ENCODE data around the gene GPR33.

GPR33 gene, protein sequence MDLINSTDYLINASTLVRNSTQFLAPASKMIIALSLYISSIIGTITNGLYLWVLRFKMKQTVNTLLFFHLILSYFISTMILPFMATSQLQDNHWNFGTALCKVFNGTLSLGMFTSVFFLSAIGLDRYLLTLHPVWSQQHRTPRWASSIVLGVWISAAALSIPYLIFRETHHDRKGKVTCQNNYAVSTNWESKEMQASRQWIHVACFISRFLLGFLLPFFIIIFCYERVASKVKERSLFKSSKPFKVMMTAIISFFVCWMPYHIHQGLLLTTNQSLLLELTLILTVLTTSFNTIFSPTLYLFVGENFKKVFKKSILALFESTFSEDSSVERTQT

DNA sequence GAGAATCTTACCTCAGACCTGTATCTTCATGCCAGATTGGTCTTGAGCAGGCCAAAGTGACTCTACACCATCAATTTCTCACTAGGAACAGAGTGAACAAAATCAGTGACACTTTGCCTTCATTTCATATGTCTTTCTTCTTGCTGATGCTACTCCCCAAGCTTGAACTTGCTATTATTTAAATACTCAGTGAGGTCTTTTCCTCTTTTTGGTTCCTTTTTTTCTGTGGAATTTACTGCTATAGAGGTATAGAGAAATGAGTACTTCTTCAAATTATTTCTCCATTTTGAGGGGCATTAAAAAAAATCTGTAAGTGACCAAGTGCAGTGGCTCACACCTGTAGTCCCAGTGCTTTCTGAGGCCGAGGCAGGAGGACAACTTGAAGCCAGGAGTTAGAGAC is at the start of gene GPR33:
GPR33 (minus strand) TSS at position 154 of the 400 bp plus-strand sequence. CDS start 4,074 bp downstream, outside the sequence.
- no peak for DNase-seq (ENCODE audit: low read depth in 1 of 2, low spot score in 1 of 2)

DNA sequence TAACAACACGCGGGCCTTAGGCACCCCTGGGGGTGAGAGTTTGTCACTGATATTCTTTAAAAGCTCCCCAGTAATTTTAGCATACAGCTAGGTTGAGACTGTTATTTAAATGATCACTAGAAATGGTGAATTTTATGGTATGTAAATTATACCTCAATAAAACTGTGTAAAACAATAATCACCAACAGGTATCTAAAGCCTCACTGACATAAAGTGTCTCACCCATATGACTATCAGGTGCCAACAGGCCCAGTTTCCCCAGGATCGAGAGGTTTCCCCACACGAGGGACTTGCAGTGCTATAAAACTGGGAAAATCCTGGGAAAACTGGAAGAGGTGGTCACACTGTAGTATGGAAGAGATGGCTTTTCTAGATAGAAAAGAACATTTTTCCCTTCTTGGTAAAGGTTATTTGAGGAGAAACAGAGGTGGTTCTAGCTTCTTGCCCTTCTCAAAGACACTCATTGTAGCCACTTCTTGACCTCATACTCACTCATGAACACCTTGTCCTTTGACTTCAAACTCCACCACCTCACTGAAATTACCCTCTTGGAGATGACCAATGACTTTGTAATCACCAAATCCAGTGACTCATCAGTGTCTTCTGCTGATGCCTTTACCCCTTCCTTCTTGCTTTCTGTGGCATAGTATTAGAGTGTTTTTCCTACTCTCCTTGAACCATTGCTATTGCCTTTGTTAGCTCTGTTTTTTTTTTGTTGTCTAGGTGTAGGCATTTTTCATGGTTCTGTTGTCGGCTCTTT is 48.5 kb upstream of the GPR33 start:
- no peak for DNase-seq (ENCODE audit: low read depth in 1 of 2, low spot score in 1 of 2)

DNA sequence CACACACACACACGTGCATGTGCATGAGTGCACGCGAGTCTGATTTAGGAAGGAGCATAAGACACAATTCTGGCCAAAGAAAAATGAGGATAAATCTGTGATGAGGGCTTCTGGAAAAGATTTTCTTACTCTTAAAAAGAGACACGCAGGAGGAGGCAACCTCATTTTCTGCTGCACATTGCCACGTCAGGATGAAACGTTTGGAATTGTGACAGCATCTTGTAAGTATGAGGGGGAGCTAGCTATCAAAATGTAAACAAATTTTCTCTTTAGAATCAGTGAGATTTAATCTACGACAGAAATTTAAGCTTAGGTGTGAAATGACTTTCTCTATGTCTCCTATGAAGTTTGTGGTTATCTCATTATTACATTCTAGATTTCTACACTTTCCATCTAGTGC is 42.3 kb upstream of the GPR33 start:
- DNase-seq (ENCODE audit: low read depth in 1 of 2, low spot score in 1 of 2): no peak

DNA sequence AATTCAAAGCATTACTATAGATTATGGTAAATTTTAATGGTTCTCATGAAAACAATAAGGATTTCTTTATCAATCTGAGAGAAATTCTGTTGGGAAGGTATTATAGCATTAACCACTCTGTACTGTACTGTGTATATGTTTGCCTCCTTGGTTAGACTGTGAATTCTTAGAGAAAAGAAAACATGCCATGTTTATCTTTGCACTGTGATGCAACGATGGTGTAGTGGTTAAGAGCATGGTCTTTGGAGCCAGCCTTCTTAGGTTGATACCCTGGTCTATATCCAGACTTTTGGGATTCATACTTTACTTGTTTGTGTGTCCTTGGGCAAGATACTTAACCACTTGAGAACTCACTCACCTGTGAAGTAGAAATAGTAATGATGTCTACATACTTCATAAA is 41.2 kb upstream of the GPR33 start:
- no peak for DNase-seq (ENCODE audit: low read depth in 1 of 2, low spot score in 1 of 2)

DNA sequence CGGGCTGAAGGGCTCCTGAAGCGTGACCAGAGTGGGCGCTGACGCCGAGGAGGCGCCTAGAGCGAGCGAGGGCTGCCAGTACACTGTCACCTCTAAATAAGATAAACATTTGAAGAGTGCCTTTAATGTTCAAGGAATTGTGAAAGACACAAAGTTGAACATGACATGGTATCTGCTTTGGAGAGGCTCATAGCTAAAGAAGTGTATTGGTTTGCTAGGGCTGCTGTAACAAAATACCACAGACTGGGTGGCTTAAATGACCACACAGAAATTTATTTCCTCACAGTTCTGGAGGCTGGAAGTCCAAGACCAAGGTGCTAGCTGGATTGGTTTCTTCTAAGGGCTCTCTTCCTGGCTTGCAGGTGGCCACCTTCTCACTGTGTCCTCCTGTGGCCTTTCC is 39.7 kb upstream of the GPR33 start:
- DNase-seq (ENCODE audit: low read depth in 1 of 2, low spot score in 1 of 2): no peak

DNA sequence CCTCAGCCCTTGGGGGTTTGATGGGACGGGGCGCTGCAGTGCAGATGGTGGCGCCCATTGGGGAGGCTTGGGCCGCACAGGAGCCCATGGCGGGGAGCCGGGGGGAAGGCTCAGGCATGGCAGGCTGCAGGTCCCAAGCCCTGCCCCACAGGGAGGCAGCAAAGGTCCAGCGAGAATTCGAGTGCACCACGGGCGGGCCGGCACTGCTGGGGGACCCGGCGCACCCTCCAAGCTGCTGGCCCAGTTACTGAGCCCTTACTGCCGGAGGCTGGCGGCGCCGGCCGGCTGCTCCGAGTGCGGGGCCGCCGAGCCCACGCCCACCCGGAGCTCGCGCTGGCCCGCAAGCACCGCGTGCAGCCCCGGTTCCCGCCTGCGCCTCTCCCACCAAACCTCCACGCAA is 39.2 kb upstream of the GPR33 start:
- DNase-seq (ENCODE audit: low read depth in 1 of 2, low spot score in 1 of 2): no peak

DNA sequence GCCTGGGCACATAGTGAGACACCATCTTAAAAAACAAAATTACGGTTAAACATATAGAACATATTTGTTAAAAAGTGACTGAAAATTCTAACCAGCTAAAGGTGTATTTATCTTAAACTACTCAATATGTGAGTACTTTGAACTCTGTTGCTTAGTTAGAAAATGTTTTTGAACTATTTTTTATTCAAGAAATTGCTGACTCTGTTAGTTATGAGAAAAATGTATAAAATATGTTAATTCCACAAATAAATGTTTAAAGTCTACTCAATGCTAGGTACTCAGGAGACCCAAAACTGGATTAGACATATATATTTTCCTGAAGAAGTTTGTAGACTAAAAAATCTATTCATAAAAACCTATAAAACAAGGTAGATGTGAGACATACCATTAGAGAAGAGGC is 23.0 kb upstream of the GPR33 start:
- no peak for DNase-seq (ENCODE audit: low read depth in 1 of 2, low spot score in 1 of 2)

DNA sequence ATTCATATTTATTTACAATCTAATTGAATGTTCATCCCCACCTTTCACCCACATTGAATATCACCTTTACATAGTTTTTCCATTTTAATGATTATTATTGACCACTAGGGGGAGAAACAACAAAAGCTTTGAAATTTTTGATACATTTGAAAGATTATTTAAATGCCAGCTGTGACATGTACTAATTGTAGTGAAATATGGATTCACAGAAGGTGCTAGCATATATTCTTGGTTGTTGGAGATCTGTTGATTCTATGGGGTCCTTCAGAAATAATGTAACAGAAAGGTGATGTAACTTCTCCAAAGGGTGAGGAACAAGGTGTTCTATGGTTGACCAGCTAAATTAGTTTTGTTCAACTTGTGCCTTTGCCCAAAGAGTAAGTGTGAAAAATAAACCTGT is 22.4 kb upstream of the GPR33 start:
- DNase-seq (ENCODE audit: low read depth in 1 of 2, low spot score in 1 of 2): no peak

DNA sequence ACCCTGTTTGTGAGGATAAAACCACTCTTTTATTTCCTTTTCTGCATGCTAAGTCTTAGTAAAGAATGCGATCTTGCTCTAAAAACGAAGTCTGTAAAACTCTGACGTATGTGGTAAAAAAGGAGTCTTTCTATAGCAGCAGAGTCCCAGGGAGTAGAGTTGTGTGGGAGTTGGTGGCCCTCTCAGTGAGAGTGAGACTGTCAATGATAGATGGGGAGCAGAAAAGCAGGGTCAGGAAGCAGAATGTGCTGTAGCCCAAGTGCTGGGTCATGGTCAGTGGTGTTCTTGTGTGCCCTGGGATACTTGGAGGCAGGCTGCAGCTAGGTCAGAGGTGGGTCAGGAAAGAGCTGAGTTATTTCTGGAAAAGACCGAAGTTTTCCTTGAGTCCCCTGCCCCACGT is 20.3 kb upstream of the GPR33 start:
- no peak for DNase-seq (ENCODE audit: low read depth in 1 of 2, low spot score in 1 of 2)

DNA sequence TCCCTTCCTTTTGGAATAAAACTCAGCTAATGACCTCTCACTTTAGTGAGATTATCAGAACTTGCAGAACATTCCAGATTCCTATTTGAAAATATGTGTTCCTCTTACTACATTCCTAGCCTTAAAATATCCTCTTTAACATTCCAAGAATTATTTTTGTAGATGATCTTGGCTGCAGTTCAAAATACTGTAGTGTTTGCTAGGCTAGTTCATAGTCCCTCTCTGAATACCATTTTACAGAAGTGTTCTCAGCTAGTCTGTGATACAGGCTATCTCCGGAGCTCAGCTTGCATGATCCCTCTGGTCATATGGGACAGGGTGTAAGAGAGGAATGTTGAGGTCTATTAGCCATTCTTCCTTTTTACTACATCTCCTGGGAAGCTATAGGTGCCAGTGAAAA is 17.6 kb upstream of the GPR33 start:
- no peak for DNase-seq (ENCODE audit: low read depth in 1 of 2, low spot score in 1 of 2)

DNA sequence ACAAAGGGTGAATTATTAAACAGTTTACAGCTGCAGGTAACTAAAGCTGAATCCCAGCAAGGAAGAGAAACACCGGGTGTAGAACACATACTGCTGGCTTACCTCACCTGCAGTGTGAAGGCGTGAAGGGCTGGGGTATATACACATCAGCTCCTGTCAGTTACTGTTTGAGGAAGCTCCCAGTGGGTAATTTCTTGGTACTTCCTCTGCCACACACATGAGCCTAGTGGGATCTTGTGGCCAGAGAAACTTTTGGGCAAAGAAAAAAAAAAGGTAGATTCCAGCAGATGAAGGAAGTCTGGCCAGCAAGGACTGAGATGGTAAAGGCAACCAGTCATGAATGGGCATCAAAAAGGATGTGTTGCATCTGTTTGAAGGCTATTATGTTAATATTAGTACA is 14.0 kb upstream of the GPR33 start:
- DNase-seq (ENCODE audit: low read depth in 1 of 2, low spot score in 1 of 2): no peak

DNA sequence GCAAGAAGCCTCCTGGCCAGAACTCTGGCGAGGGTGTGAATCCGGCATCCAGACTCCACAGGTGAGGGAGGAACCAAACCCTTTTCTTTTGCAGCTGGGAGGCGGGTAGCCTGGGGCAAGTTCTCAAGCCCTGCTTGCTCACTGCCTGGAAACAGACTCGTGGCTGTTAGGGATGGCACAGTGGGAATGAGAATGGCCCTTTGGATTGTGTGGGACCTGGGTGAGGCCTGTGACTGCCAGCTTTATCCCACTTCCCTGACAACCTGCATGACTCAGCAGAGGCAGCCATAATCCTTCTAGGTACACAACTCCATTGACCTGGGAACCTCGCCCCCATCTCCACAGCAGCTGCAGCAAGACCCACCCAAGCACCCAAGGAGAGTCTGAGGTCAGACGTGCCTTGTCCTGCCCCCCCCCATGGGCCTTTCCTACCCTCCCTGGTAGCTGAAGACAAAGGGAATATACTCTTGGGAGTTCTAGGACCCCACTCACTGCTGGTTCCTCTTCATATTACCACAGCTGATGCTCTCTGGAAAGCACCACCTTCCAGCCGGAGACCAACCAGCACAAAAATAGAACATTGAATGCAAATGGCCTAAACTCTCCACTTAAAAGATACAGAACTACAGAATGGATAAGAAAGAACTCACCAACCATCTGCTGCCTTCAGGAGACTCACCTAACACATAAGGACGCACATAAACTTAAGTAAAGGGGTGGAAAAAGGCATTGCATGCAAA is 5.1 kb upstream of the GPR33 start:
- no peak for DNase-seq (ENCODE audit: low read depth in 1 of 2, low spot score in 1 of 2)

DNA sequence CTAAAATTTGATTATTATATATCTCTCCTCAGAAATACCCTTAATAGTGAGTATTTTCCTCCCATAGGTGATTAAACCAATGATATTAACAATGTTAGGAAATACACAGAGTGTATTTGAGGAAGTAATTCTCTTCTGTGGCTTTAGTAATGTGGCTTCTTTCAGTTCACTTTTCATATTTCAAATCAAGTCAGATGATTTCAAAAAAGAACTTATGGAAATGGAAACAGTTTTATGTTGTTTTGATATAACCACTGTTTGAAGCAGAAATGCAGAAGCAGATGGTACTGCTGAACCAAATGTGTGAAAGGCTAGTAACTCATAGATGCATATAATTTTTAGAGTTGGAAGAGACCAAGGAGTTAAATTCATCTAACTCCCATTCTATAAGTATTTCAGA is 1.9 kb upstream of the GPR33 start:
- DNase-seq (ENCODE audit: low read depth in 1 of 2, low spot score in 1 of 2): no peak

DNA sequence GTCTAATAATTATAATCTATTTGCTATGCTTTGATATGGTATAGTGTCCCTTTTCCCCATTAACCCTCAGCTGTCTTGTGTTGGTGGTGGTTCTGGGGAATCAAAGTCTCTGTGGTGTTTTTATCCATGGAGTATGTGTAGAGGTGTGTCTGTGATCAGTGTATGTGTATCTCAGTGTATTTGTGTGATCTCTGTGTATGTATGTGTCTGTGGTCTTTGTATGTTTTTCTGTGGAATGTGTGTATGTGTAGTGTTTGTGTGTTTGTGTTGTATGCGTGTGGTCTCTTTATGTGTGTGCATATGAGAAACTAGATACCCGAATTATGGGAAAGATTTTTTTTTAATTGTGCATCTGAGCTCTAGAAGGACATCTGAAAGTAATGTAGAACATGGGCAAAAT is 1.1 kb downstream of the GPR33 start:
- no peak for DNase-seq (ENCODE audit: low read depth in 1 of 2, low spot score in 1 of 2)

DNA sequence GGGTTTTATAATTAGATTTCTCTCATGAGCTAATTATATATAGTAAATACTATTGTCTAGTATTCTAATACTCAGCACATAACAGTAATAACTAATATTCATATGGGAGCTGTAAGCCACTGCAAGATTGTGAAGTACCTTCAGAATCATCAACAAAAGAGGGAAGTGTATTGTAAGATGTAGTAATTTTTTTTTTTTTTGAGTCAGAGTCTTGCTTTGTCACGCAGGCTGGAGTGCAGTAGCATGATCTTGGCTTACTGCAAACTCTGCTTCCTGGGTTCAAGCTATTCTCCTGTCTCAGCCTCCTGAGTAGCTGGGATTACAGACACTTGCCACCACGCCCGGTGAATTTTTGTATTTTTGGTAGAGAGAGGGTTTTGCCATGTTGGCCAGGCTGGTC is 3.1 kb downstream of the GPR33 start:
- no peak for DNase-seq (ENCODE audit: low read depth in 1 of 2, low spot score in 1 of 2)

DNA sequence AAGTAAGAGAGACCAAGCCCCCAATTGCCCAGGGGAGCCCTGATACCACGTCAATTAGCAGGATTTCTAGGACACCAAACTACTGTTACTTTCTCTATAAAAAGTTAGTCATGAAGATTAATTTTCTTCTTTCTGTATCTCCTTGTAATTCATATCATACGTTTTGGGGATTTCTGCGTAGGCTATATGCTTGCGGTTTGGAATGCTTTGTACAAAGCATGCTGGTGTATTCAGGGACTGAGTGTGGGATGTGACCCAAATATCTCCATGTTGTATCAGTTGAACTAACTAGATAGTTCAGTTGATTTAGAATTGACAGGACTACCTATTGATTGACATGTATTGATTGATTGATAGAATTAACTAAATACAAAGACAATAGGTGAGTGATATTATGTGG is 7.7 kb downstream of the GPR33 start:
- no peak for DNase-seq (ENCODE audit: low read depth in 1 of 2, low spot score in 1 of 2)

DNA sequence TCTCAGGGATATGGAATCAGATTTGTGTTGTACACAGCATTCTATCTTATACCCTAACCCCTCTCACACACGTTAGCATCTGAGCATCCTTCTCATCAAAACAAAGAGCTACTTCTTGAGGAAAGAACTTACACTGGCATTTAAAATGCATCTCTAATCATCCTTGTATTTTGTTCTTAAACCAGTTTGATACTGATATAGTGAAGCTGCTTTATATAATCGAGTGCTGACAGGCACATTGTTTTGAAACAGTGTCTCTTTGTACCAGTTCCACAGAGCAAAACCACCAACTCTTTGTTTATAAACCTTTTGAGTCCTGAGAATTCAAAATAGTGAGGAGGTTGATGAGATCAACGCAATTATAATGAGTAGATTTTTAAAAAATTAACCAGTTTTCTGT is 8.8 kb downstream of the GPR33 start:
- DNase-seq (ENCODE audit: low read depth in 1 of 2, low spot score in 1 of 2): no peak

DNA sequence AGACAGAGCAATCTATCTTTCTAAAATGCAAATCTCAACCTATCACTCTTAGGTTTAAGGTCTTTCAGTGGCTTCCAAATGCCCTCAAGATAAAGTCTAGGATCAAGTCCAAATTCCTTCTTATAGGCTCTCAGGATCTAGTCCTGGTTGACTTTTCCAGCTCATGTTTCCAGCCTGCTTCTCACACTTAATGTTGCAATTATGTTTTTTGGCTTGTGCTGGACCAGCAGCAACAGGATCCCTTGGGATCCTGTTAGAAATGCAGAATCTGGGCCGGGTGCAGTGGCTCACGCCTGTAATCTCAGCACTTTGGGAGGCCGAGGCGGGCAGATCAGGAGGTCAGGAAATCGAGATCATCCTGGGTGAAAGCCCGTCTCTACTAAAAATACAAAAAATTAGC is 10.6 kb downstream of the GPR33 start:
- no peak for DNase-seq (ENCODE audit: low read depth in 1 of 2, low spot score in 1 of 2)

DNA sequence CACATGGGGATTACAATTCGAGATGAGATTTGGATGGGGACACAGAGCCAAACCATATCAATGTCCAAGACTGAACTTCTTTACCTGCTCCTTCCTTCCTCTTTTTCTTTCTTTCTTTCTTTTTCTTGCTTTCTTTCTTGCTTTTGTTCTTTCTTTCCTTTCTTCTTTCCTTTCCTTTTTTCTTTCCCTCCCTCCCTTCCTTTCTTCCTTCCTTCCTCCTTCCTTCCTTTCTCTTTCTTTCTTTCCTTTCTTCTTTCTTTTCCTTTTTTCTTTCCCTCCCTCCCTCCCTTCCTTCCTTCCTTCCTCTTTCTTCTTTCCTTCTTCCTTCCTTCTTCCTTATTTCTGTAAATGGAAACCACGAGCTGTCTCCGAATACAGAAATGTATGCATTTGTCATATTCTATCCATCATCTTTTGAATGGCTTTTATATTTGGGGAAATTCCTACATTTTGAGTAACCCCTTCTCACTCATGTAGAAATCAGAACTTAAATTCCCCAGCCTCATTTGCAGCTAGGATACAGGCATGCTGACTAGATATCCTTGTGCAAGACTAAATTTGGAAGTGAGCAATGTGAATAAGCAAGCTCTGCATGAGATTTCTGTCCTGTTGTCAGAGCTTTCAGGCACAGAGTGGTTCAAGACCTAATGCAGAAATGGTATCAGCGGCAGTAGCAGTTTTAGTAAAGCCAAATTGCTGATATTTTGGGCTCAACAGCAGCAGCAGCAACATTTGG is 11.5 kb downstream of the GPR33 start:
- DNase-seq (ENCODE audit: low read depth in 1 of 2, low spot score in 1 of 2): no peak

DNA sequence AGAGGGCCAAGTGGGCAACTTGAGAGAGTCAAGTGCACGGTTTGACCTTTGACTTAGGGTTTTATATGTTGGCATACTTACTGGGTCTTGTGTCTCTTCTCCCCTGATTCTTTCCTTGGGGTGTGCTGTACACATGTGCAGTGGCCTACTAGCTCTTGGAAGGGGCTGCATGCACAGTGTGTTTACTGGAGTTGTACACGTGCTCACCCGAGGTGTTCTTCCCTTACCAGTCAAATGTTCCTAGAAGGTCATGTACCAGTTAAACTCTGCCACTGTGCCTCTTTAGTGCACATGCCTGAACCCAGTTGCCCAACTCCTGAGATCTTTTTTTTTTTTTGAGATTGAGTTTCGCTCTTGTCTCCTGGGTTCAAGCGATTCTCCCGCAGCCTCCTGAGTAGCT is 21.3 kb downstream of the GPR33 start:
- DNase-seq (ENCODE audit: low read depth in 1 of 2, low spot score in 1 of 2): no peak

DNA sequence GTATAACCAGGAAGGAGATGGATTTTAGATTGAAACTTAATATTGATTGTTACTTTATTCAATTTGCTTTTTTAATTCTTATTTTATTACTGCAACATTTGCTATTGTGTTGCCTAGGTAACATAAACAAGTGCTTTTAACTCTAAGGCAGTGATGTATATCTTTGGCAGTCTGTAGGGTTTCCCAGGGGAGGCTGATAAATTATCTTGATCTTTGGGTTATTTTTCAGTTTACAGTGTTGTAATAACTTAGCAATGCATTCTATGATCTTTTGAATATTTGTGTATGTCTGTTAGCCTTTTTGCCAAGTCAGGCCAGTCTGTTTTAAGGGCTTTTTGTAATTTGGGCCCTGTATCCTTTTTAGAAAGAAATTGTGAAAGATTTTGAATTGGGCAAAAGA is 22.7 kb downstream of the GPR33 start:
- DNase-seq (ENCODE audit: low read depth in 1 of 2, low spot score in 1 of 2): no peak
